Omental fat pad (tissue), 4 donors: ENCODE results near the gene ABCG1. TPM values are rescaled to one million over a fixed set of nuclear protein-coding genes. Genes with fewer than 3 reads are reported as not detected.

Experiments
- ATAC-seq: fragments of 150-250 bp; one replicate; pipeline ENCODE4 v1.9.1; 2016; ENCODE audit warnings: mild to moderate bottlenecking, moderate library complexity; ENCODE audit not compliant: low FRiP score
- DNase-seq: peaks from one replicate; pipeline ENCODE4 v3.0.0-alpha.2; 2019; ENCODE audit warnings: low spot score
- CTCF ChIP-seq, 3 donors: fragments of 450-650 bp; IDR thresholded peaks; one replicate each; pipeline ENCODE4 v1.5.1; 2016 to 2017; ENCODE audit warnings: antibody characterized with exemption in 3 of 3, mild to moderate bottlenecking in 3 of 3, moderate library complexity in 2 of 3
- total RNA-seq, 4 donors: library from RNA; depleted of rRNA; stranded (reverse); fragments of >200 nt; gene quantifications; one replicate each; pipeline ENCODE4 v1.1.0, GENCODE V29; 2016

Gene ABCG1
- total RNA-seq, 4 donors from 2014 or later, result 9.8 to 45.1 (median 30.2) TPM

GRCh38 chr21:42222821-42223390, 4.0 kb downstream of the ABCG1 start:
- ATAC-seq, result no peak
- no peak for TF ChIP-seq CTCF (IDR thresholded peaks at IDR 0.05)
- DNase-seq, result no peak

GRCh38 chr21:42223826-42224575, 5.1 kb downstream of the ABCG1 start:
- no peak for ATAC-seq
- TF ChIP-seq CTCF (IDR thresholded peaks at IDR 0.05), result no peak
- DNase-seq, result no peak

GRCh38 chr21:42225042-42225441, 6.1 kb downstream of the ABCG1 start:
- ATAC-seq (no peak), DNase-seq (no peak)
- TF ChIP-seq CTCF (IDR thresholded peaks at IDR 0.05), result no peak

- no peak for TF ChIP-seq CTCF (IDR thresholded peaks at IDR 0.05)
- DNase-seq (no peak), ATAC-seq (no peak)
Observed at GRCh38 chr21:42225571-42226155, 6.7 kb downstream of the ABCG1 start.

- no peak for TF ChIP-seq CTCF (IDR thresholded peaks at IDR 0.05)
- no peak for ATAC-seq
- DNase-seq, result no peak
Observed at GRCh38 chr21:42226626-42227025, 7.7 kb downstream of the ABCG1 start.

- ATAC-seq, result peak; percentile 85
- no peak for TF ChIP-seq CTCF (IDR thresholded peaks at IDR 0.05)
- DNase-seq, result peak; percentile 71
Observed at GRCh38 chr21:42227909-42228708, 9.2 kb downstream of the ABCG1 start.
